ENCODE measurements around the gene NAGK. TPM values are rescaled to one million over a fixed set of nuclear protein-coding genes. Genes with fewer than 3 reads are reported as not detected.

Gene NAGK
- total and polyA plus RNA-seq, 2 of the 8 experiments (the other 6 are each of a cell fraction or from before 2014, with no cell fraction given), result 57.9 to 59.9 TPM

DNA sequence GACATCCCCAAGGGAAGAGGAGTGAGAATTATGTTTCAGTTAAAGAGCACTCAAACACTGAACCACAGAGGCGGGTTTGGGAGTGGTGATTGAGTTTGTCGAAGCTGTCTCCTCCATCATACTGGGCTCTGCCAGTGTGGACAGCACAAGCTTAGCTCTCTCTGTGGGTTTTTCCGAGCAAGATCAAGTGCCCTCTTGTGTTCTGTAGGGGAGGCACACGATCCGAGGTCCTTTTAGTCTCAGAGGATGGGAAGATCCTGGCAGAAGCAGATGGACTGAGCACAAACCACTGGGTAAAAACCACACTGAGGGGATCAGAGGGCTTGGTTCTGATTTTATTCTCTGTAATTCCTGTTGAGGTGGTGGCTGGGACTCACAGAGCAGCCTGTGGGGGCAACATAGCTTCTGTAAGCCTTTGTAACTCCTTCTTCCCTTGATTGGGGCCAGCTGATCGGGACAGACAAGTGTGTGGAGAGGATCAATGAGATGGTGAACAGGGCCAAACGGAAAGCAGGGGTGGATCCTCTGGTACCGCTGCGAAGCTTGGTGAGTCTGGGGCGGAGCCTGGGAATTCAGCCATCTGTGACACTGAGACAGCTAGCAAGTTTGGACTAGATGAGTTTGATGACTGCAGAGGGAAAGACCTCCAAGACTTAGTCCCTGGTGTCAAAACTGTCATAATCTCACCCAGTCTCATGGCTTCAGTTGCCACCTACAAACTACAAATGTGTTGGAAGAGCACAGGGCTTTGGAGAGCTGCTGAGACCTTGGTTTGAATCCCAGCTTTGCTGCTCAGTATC lies 2.0 kb downstream of the NAGK start:
- FAIRE-seq, result no peak
- Histone ChIP-seq H2AK5ac (ENCODE audit: low read depth, low read length) (no peak overlapping the region), H2AFZ (ENCODE audit: low read length) (no peak overlapping the region), H3K9ac (replicated peaks in 1 of 4; ENCODE audit: extremely low read depth in 1 of 4, low read depth in 3 of 4, low read length in 3 of 4) (no peak overlapping the region; a peak in 1 of 7 replicates), H2BK20ac (ENCODE audit: low read length) (no peak overlapping the region), H2BK15ac (ENCODE audit: low read length) (no peak overlapping the region), H3K56ac (replicated peaks; ENCODE audit: insufficient read length, low read depth, low read length) (no peak overlapping the region), H3K27ac (ENCODE audit: low read depth, low read length) (no peak overlapping the region), H4K20me1 (replicated peaks in 1 of 2; ENCODE audit: control insufficient read depth in 1 of 2, insufficient read depth in 2 of 2, low read length in 2 of 2) (peaks cover 0 to 5% of the 10 kb centered on the region in 2 experiments), H3K4me1 (replicated peaks in 1 of 4; ENCODE audit: control insufficient read depth in 3 of 4, insufficient read depth in 4 of 4, low read length in 3 of 4) (peaks cover 0 to 6% (median 1%) of the 10 kb centered on the region in 4 experiments; a peak in 4 of 7 replicates), H3K79me2 (ENCODE audit: control insufficient read depth in 1 of 2, insufficient read depth in 2 of 2, low read length in 2 of 2) (peaks cover 3 to 23% of the 10 kb centered on the region in 2 experiments; a peak in 3 of 4 replicates), H4K8ac (ENCODE audit: extremely low read depth, insufficient read depth, low read length) (no peak overlapping the region), H3K18ac (ENCODE audit: extremely low read depth, low read length) (no peak overlapping the region), H4K91ac (replicated peaks; ENCODE audit: insufficient read length, low read length) (no peak overlapping the region), H2BK5ac (ENCODE audit: low read depth, low read length) (no peak overlapping the region), H3K23ac (ENCODE audit: insufficient read length) (no peak overlapping the region), H2BK120ac (replicated peaks; ENCODE audit: low read depth, low read length) (no peak overlapping the region), H3K79me1 (ENCODE audit: low read depth, low read length) (peaks cover 3% of the 10 kb centered on the region; the same call in 1 of the 2 replicates), H3K4me3 (ENCODE audit: extremely low read depth in 1 of 4, insufficient read depth in 2 of 4, low read depth in 3 of 4, low read length in 4 of 4) (no peak overlapping the region), H3K9me3 (ENCODE audit: insufficient read depth in 2 of 2, low read depth in 1 of 2, low read length in 1 of 2) (no peaks in the 10 kb centered on the region), H3K27me3 (replicated peaks in 1 of 4; ENCODE audit: control insufficient read depth in 3 of 4, extremely low read depth in 1 of 4, insufficient read depth in 3 of 4, low read length in 3 of 4) (no peaks in the 10 kb centered on the region), H3K14ac (ENCODE audit: insufficient read length) (no peak overlapping the region), H2BK12ac (ENCODE audit: low read depth, low read length) (no peak overlapping the region), H4K5ac (ENCODE audit: insufficient read length, low read depth, low read length) (no peak overlapping the region), H3K4me2 (ENCODE audit: insufficient read depth in 1 of 2, low read depth in 2 of 2, low read length in 2 of 2) (peak overlapping the region in 1 of 2 experiments; percentile 88; a peak in 1 of 4 replicates), H3K36me3 (ENCODE audit: control insufficient read depth in 2 of 4, insufficient read depth in 4 of 4, low read length in 3 of 4) (peaks cover 5 to 13% (median 10%) of the 10 kb centered on the region in 4 experiments; a peak in 7 of 8 replicates), H3K4ac (replicated peaks; ENCODE audit: insufficient read length, low read depth, low read length) (no peak overlapping the region), H3K23me2 (ENCODE audit: low read depth, low read length) (peaks cover 13% of the 10 kb centered on the region)
- TF ChIP-seq, protein P1, sequence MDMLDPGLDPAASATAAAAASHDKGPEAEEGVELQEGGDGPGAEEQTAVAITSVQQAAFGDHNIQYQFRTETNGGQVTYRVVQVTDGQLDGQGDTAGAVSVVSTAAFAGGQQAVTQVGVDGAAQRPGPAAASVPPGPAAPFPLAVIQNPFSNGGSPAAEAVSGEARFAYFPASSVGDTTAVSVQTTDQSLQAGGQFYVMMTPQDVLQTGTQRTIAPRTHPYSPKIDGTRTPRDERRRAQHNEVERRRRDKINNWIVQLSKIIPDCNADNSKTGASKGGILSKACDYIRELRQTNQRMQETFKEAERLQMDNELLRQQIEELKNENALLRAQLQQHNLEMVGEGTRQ (IDR thresholded peaks at IDR 0.05; ENCODE audit: low read length), result no peak
- TF ChIP-seq SRF (IDR thresholded peaks at IDR 0.05; ENCODE audit: low read depth, low read length) (no peak), NANOG (IDR thresholded peaks at IDR 0.05; ENCODE audit: insufficient read depth, low read depth, low read length, poor library complexity, severe bottlenecking) (no peak), RAD21 (IDR thresholded peaks at IDR 0.05 in 1 of 2, conservative IDR thresholded peaks at IDR 0.05 in 1 of 2; ENCODE audit: low read depth in 2 of 2, low read length in 2 of 2) (peak; percentile 45 to 54)
- TF ChIP-seq, protein P2, sequence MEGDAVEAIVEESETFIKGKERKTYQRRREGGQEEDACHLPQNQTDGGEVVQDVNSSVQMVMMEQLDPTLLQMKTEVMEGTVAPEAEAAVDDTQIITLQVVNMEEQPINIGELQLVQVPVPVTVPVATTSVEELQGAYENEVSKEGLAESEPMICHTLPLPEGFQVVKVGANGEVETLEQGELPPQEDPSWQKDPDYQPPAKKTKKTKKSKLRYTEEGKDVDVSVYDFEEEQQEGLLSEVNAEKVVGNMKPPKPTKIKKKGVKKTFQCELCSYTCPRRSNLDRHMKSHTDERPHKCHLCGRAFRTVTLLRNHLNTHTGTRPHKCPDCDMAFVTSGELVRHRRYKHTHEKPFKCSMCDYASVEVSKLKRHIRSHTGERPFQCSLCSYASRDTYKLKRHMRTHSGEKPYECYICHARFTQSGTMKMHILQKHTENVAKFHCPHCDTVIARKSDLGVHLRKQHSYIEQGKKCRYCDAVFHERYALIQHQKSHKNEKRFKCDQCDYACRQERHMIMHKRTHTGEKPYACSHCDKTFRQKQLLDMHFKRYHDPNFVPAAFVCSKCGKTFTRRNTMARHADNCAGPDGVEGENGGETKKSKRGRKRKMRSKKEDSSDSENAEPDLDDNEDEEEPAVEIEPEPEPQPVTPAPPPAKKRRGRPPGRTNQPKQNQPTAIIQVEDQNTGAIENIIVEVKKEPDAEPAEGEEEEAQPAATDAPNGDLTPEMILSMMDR (IDR thresholded peaks at IDR 0.05; ENCODE audit: control extremely low read depth in 1 of 3, insufficient read depth in 1 of 3, low read depth in 1 of 3, low read length in 3 of 3), result peak; percentile 33 to 72 (median 51); a peak in 3 of 4 replicates
- POLR2A ChIA-PET (ENCODE audit: partially characterized antibody), result interaction anchor here (0.8 to 3.6 kb wide), 6 partner anchors 11 to 244 kb away, joined by 3 to 19 read pairs (median 4); partner anchors contain the start of gene MCEE
- CTCF ChIA-PET (ENCODE audit: partially characterized antibody), result interaction anchor here (0.6 to 7.7 kb wide), 28 partner anchors 9 to 603 kb away, joined by 3 to 100 read pairs (median 4); partner anchors contain the start of gene ANKRD53
- 80% methylated on average over 10 of the region's 10 CpGs; no CpG with 5 or more reads in 1 of the 2 experiments for WGBS, 2 experiments (ENCODE audit: extremely low coverage in 1 of 2, insufficient coverage in 1 of 2, insufficient read length in 1 of 2, insufficient replicate concordance in 2 of 2, low coverage in 1 of 2, low lambda C conversion rate in 2 of 2, missing lambda C conversion rate in 1 of 2)
- no peak for DNase-seq (ENCODE audit: low read depth in 1 of 2, low spot score in 2 of 2)

Data from H1 (cell line).